ENCODE data around the gene NT5DC2.

Gene NT5DC2

GRCh38 chr3:52494445-52494844, 39.2 kb downstream of the NT5DC2 start:
- no peak overlapping the region for H3K4me3 ChIP-seq (ENCODE audit: low read depth, low read length)
- DNase-seq (ENCODE audit: low read depth): no peak

GRCh38 chr3:52493232-52494017, 40.2 kb downstream of the NT5DC2 start:
- no peak for DNase-seq (ENCODE audit: low read depth)
- H3K4me3 ChIP-seq (ENCODE audit: low read depth, low read length): no peak overlapping the region

GRCh38 chr3:52492059-52492458, 41.6 kb downstream of the NT5DC2 start:
- DNase-seq (ENCODE audit: low read depth): no peak
- H3K4me3 ChIP-seq (ENCODE audit: low read depth, low read length): no peak overlapping the region

- no peak for DNase-seq (ENCODE audit: low read depth)
- H3K4me3 ChIP-seq (ENCODE audit: low read depth, low read length): no peak overlapping the region
Observed at GRCh38 chr3:52490939-52491526, 42.6 kb downstream of the NT5DC2 start.

- no peak overlapping the region for H3K4me3 ChIP-seq (ENCODE audit: low read depth, low read length)
- no peak for DNase-seq (ENCODE audit: low read depth)
Observed at GRCh38 chr3:52490035-52490938, 43.4 kb downstream of the NT5DC2 start.

- no peak overlapping the region for H3K4me3 ChIP-seq (ENCODE audit: low read depth, low read length)
- DNase-seq (ENCODE audit: low read depth): no peak
Observed at GRCh38 chr3:52489453-52489852, 44.2 kb downstream of the NT5DC2 start.

- H3K4me3 ChIP-seq (ENCODE audit: low read depth, low read length): no peak overlapping the region
- DNase-seq (ENCODE audit: low read depth): no peak
Observed at GRCh38 chr3:52488746-52489145, 44.9 kb downstream of the NT5DC2 start.

- no peak overlapping the region for H3K4me3 ChIP-seq (ENCODE audit: low read depth, low read length)
- no peak for DNase-seq (ENCODE audit: low read depth)
Observed at GRCh38 chr3:52487788-52488691, 45.6 kb downstream of the NT5DC2 start.

- no peak for DNase-seq (ENCODE audit: low read depth)
- no peak overlapping the region for H3K4me3 ChIP-seq (ENCODE audit: low read depth, low read length)
Observed at GRCh38 chr3:52487050-52487787, 46.4 kb downstream of the NT5DC2 start.

GRCh38 chr3:52484680-52485461, 48.8 kb downstream of the NT5DC2 start:
- no peak for DNase-seq (ENCODE audit: low read depth)
- no peak overlapping the region for H3K4me3 ChIP-seq (ENCODE audit: low read depth, low read length)

GRCh38 chr3:52483577-52484381, 49.9 kb downstream of the NT5DC2 start:
- no peak for DNase-seq (ENCODE audit: low read depth)
- no peak overlapping the region for H3K4me3 ChIP-seq (ENCODE audit: low read depth, low read length)

- H3K4me3 ChIP-seq (ENCODE audit: low read depth, low read length): no peak overlapping the region
- DNase-seq (ENCODE audit: low read depth): no peak
Observed at GRCh38 chr3:52483081-52483480, 50.6 kb downstream of the NT5DC2 start.

GRCh38 chr3:52481819-52482521, 51.7 kb downstream of the NT5DC2 start:
- no peak for DNase-seq (ENCODE audit: low read depth)
- H3K4me3 ChIP-seq (ENCODE audit: low read depth, low read length): no peak overlapping the region

- no peak for DNase-seq (ENCODE audit: low read depth)
- no peak overlapping the region for H3K4me3 ChIP-seq (ENCODE audit: low read depth, low read length)
Observed at GRCh38 chr3:52480768-52481715, 52.6 kb downstream of the NT5DC2 start.

GRCh38 chr3:52479877-52480575, 53.6 kb downstream of the NT5DC2 start:
- no peak overlapping the region for H3K4me3 ChIP-seq (ENCODE audit: low read depth, low read length)
- DNase-seq (ENCODE audit: low read depth): no peak
